ENCODE results near the gene MAP2K6. TPM values are rescaled to one million over a fixed set of nuclear protein-coding genes. Genes with fewer than 3 reads are reported as not detected.

MAP2K6 gene
- total and polyA plus RNA-seq, 2 of the 8 experiments (the other 6 are each of a cell fraction or from before 2014, with no cell fraction given): 11.0 to 44.1 TPM

DNA sequence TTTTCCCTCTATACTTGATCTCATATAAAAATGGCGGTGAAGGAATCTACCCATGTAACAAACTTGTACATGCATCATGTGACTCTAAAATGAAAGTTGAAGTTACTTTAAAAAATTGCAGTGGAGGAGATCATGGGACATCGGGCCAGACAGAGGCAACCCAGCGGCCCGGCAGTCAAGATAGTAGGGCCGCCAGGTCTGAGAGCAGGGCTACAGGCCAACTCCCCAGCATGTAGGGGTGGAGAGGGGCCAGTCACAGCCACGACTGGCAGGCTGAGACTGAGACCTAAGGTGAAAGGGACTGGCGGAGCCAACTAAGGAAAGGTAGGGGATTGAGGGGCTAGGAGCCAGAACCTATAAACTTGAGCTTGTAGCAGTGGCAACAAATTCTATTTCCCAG is 150.9 kb downstream of the MAP2K6 start:
- no peak for FAIRE-seq
- Histone ChIP-seq H3K18ac (ENCODE audit: extremely low read depth, low read length) (no peak overlapping the region), H3K14ac (ENCODE audit: insufficient read length) (no peak overlapping the region), H4K20me1 (replicated peaks in 1 of 2; ENCODE audit: control insufficient read depth in 1 of 2, insufficient read depth in 2 of 2, low read length in 2 of 2) (no peaks in the 10 kb centered on the region), H2BK12ac (ENCODE audit: low read depth, low read length) (no peak overlapping the region), H3K23ac (ENCODE audit: insufficient read length) (no peak overlapping the region), H3K36me3 (ENCODE audit: control insufficient read depth in 2 of 4, insufficient read depth in 4 of 4, low read length in 3 of 4) (no peaks in the 10 kb centered on the region), H3K9ac (replicated peaks in 1 of 4; ENCODE audit: extremely low read depth in 1 of 4, low read depth in 3 of 4, low read length in 3 of 4) (no peak overlapping the region), H3K27me3 (replicated peaks in 1 of 4; ENCODE audit: control insufficient read depth in 3 of 4, extremely low read depth in 1 of 4, insufficient read depth in 3 of 4, low read length in 3 of 4) (no peaks in the 10 kb centered on the region), H2AK5ac (ENCODE audit: low read depth, low read length) (no peak overlapping the region), H3K4ac (replicated peaks; ENCODE audit: insufficient read length, low read depth, low read length) (no peak overlapping the region), H3K79me1 (ENCODE audit: low read depth, low read length) (no peaks in the 10 kb centered on the region), H2BK120ac (replicated peaks; ENCODE audit: low read depth, low read length) (no peak overlapping the region), H3K56ac (replicated peaks; ENCODE audit: insufficient read length, low read depth, low read length) (no peak overlapping the region), H4K91ac (replicated peaks; ENCODE audit: insufficient read length, low read length) (no peak overlapping the region), H3K27ac (ENCODE audit: low read depth, low read length) (no peak overlapping the region), H3K79me2 (ENCODE audit: control insufficient read depth in 1 of 2, insufficient read depth in 2 of 2, low read length in 2 of 2) (no peaks in the 10 kb centered on the region), H2BK15ac (ENCODE audit: low read length) (no peak overlapping the region), H4K8ac (ENCODE audit: extremely low read depth, insufficient read depth, low read length) (no peak overlapping the region), H3K4me2 (ENCODE audit: insufficient read depth in 1 of 2, low read depth in 2 of 2, low read length in 2 of 2) (no peak overlapping the region), H2BK5ac (ENCODE audit: low read depth, low read length) (no peak overlapping the region), H3K4me1 (replicated peaks in 1 of 4; ENCODE audit: control insufficient read depth in 3 of 4, insufficient read depth in 4 of 4, low read length in 3 of 4) (no peaks in the 10 kb centered on the region), H4K5ac (ENCODE audit: insufficient read length, low read depth, low read length) (no peak overlapping the region), H3K23me2 (ENCODE audit: low read depth, low read length) (no peaks in the 10 kb centered on the region), H3K9me3 (ENCODE audit: insufficient read depth in 2 of 2, low read depth in 1 of 2, low read length in 1 of 2) (no peaks in the 10 kb centered on the region), H2AFZ (ENCODE audit: low read length) (no peak overlapping the region), H3K4me3 (ENCODE audit: extremely low read depth in 1 of 4, insufficient read depth in 2 of 4, low read depth in 3 of 4, low read length in 4 of 4) (no peak overlapping the region), H2BK20ac (ENCODE audit: low read length) (no peak overlapping the region)
- 90% methylated on average over 7 of the region's 7 CpGs; no CpG with 5 or more reads in 1 of the 2 experiments for WGBS, 2 experiments (ENCODE audit: extremely low coverage in 1 of 2, insufficient coverage in 1 of 2, insufficient read length in 1 of 2, insufficient replicate concordance in 2 of 2, low coverage in 1 of 2, low lambda C conversion rate in 2 of 2, missing lambda C conversion rate in 1 of 2)
- DNase-seq (ENCODE audit: low read depth in 1 of 2, low spot score in 2 of 2): no peak
- ChIA-PET CTCF (ENCODE audit: partially characterized antibody) (interaction anchor here (1.0 to 3.0 kb wide), 4 partner anchors 40 to 578 kb away, joined by 3 to 13 read pairs (median 4); no protein-coding TSS in a partner anchor), POLR2A (ENCODE audit: partially characterized antibody) (no interaction called here)
- TF ChIP-seq TAF1 (IDR thresholded peaks at IDR 0.05; ENCODE audit: low read depth, low read length) (no peak), ZNF274 (IDR thresholded peaks at IDR 0.05; ENCODE audit: borderline replicate concordance, extremely low read depth, low read length) (no peak), BCL11A (IDR thresholded peaks at IDR 0.05; ENCODE audit: low read depth in 2 of 2, low read length in 2 of 2) (no peak), SIX5 (IDR thresholded peaks at IDR 0.05; ENCODE audit: low read depth, low read length) (no peak), POU5F1 (IDR thresholded peaks at IDR 0.05; ENCODE audit: low read depth, low read length) (no peak), NRF1 (IDR thresholded peaks at IDR 0.05; ENCODE audit: low read depth, low read length) (no peak), POLR2A (IDR thresholded peaks at IDR 0.05; ENCODE audit: control extremely low read depth in 1 of 2, low read depth in 2 of 2, low read length in 2 of 2) (no peak)
- TF ChIP-seq, protein P1, sequence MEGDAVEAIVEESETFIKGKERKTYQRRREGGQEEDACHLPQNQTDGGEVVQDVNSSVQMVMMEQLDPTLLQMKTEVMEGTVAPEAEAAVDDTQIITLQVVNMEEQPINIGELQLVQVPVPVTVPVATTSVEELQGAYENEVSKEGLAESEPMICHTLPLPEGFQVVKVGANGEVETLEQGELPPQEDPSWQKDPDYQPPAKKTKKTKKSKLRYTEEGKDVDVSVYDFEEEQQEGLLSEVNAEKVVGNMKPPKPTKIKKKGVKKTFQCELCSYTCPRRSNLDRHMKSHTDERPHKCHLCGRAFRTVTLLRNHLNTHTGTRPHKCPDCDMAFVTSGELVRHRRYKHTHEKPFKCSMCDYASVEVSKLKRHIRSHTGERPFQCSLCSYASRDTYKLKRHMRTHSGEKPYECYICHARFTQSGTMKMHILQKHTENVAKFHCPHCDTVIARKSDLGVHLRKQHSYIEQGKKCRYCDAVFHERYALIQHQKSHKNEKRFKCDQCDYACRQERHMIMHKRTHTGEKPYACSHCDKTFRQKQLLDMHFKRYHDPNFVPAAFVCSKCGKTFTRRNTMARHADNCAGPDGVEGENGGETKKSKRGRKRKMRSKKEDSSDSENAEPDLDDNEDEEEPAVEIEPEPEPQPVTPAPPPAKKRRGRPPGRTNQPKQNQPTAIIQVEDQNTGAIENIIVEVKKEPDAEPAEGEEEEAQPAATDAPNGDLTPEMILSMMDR (IDR thresholded peaks at IDR 0.05; ENCODE audit: control extremely low read depth in 1 of 3, insufficient read depth in 1 of 3, low read depth in 1 of 3, low read length in 3 of 3): no peak

Data from H1 (cell line).